HG03095 (cell line): ENCODE data around the gene OPRPN.

Experiments used
- ATAC-seq: cut with Tn5 transposase; IDR thresholded peaks from one replicate; pipeline ENCODE4 v1.9.1; 2021; ENCODE audit warnings: moderate library complexity; ENCODE audit not compliant: unreplicated experiment

The OPRPN gene

GRCh38 chr4:70397580-70397979, at the start of gene OPRPN:
Gene OPRPN, plus strand, starts transcription at chr4:70397940. Its CDS starts 1,346 bp downstream, at chr4:70399286.
- no peak for ATAC-seq

- no peak for ATAC-seq
Measured at GRCh38 chr4:70356185-70356584, 41.6 kb upstream of the OPRPN start.

- no peak for ATAC-seq
Measured at GRCh38 chr4:70359115-70359661, 38.6 kb upstream of the OPRPN start.

GRCh38 chr4:70360460-70360859, 37.3 kb upstream of the OPRPN start, which contains the start of gene SMR3A:
Gene SMR3A, plus strand, starts transcription at chr4:70360760. Its CDS starts 1,356 bp downstream, at chr4:70362116.
- no peak for ATAC-seq

GRCh38 chr4:70364002-70364401, 33.7 kb upstream of the OPRPN start:
- no peak for ATAC-seq

- no peak for ATAC-seq
Measured at GRCh38 chr4:70365479-70365878, 32.3 kb upstream of the OPRPN start.

GRCh38 chr4:70367813-70368212, 29.9 kb upstream of the OPRPN start:
- no peak for ATAC-seq

GRCh38 chr4:70371987-70372386, 25.8 kb upstream of the OPRPN start:
- no peak for ATAC-seq

GRCh38 chr4:70372760-70373159, 25.0 kb upstream of the OPRPN start:
- no peak for ATAC-seq

GRCh38 chr4:70380578-70380977, 17.2 kb upstream of the OPRPN start:
- no peak for ATAC-seq

GRCh38 chr4:70382691-70383181, 15.0 kb upstream of the OPRPN start, which contains the start of gene SMR3B:
Gene SMR3B, plus strand, starts transcription at chr4:70383131. Its CDS starts 1,380 bp downstream, at chr4:70384511.
- ATAC-seq: no peak

GRCh38 chr4:70392057-70392776, 5.5 kb upstream of the OPRPN start:
- peak; percentile 46 for ATAC-seq

GRCh38 chr4:70399319-70399718, 1.6 kb downstream of the OPRPN start:
- ATAC-seq: no peak

GRCh38 chr4:70402762-70403161, 5.0 kb downstream of the OPRPN start:
- ATAC-seq: no peak

GRCh38 chr4:70405765-70406164, 8.0 kb downstream of the OPRPN start:
- no peak for ATAC-seq

- no peak for ATAC-seq
Measured at GRCh38 chr4:70425306-70425705, 27.6 kb downstream of the OPRPN start.

GRCh38 chr4:70426789-70427188, 29.0 kb downstream of the OPRPN start:
- ATAC-seq: no peak

- ATAC-seq: no peak
Measured at GRCh38 chr4:70437197-70437596, 39.5 kb downstream of the OPRPN start.

GRCh38 chr4:70442474-70442873, 44.7 kb downstream of the OPRPN start:
- no peak for ATAC-seq

GRCh38 chr4:70443329-70443728, 45.6 kb downstream of the OPRPN start:
- ATAC-seq: no peak

- no peak for ATAC-seq
Measured at GRCh38 chr4:70449220-70449619, 51.5 kb downstream of the OPRPN start.

- ATAC-seq: no peak
Measured at GRCh38 chr4:70452946-70453345, 55.2 kb downstream of the OPRPN start.
